ENCODE measurements around the gene PCDHGC5.

DNA sequence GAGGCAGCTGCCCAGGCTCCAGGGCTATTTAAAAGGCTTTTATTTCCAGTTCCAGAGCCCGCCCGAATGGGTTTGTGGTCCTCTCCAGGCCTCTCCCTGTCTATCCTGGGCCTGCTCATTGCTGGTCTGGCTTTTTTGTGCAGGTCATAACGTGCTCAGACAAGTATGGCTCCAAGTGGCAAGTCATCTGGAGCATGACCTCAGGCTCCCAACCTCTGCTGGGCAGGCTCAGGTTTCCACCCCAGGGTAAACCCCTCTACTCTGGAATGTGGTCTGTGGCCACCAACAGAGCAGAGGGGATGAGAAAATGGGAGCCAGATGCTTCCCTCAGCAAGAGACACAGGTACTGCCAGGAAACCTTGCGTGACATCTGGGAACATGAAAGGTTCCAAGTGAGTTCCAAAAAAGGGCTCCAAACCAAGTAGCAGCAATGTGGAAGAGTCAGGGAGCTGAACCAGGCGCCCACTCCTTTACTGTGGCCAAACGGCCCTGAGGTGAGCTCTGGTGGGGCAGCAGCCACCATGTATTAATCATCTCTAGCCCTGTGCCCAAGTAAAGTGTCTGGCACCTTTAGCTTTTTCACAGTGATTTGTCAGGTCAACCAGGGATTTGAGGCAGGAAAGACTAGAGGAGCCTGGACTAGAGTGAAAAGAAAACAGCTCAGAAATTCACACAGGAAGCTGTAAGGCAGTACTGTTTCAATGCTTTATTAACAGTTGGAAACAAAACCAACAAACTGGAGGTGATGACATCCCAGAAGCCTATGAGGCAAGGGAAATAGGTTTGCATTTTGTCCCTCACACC lies 25.7 kb downstream of the PCDHGC5 start:
- no peak for TF ChIP-seq CTCF (conservative IDR thresholded peaks at IDR 0.05; ENCODE audit: low read depth in 2 of 2)
- no peak for TF ChIP-seq EZH2phosphoT487 (IDR thresholded peaks at IDR 0.05; ENCODE audit: unreplicated experiment)
- TF ChIP-seq POLR2AphosphoS5 (IDR thresholded peaks at IDR 0.05; ENCODE audit: low read depth): no peak; the same call in 1 of the 2 replicates
- TF ChIP-seq ZNF331 (CRISPR knock-in tag; IDR thresholded peaks at IDR 0.05; ENCODE audit: low read depth): no peak
